Pancreas (tissue), 10 donors: ENCODE results near the gene CPED1. TPM values are rescaled to one million over a fixed set of nuclear protein-coding genes. Genes with fewer than 3 reads are reported as not detected.
A peak's percentile ranks its signal among the peaks of the same experiment; 100 is the strongest.

Experiments used
- ATAC-seq, 4 donors: fragments of 200-7000 bp; cut with Tn5 transposase; one replicate each; pipeline versions ENCODE4 v1.8.0 to v1.9.1; 2020; ENCODE audit warnings: mild to moderate bottlenecking in 4 of 4, moderate library complexity in 4 of 4
- DNase-seq, 6 donors: peaks; one replicate each; pipeline ENCODE4 v3.0.0-alpha.2; 2020
- FAIRE-seq: peaks from 2 replicates; lab custom pipeline; 2012; peaks lifted over from hg19 to GRCh38; lab: Jason Lieb, UNC
- H3K27ac ChIP-seq, 4 donors: fragments of 200-600 bp; sonication (generic); 1 replicate in 3 of 4; 2 replicates in 1 of 4; pipeline versions ENCODE4 v1.5.0 to v1.8.0; 2020
- H3K27me3 ChIP-seq, 4 donors: fragments of 200-600 bp; one replicate each; pipeline ENCODE4 v1.8.0; 2021
- H3K36me3 ChIP-seq, 3 donors: fragments of 200-600 bp; sonication (generic) in 1 of 3; one replicate each; pipeline versions ENCODE4 v1.5.0 to v1.8.0; 2020 to 2021
- H3K4me1 ChIP-seq, 3 donors: fragments of 200-600 bp; one replicate each; pipeline ENCODE4 v1.8.0; 2021
- H3K4me3 ChIP-seq, 4 donors: fragments of 200-600 bp; sonication (generic) in 2 of 4; one replicate each; pipeline versions ENCODE4 v1.5.0 to v1.8.0; 2020 to 2021
- H3K9me3 ChIP-seq, 4 donors: fragments of 200-600 bp; one replicate each; pipeline ENCODE4 v1.8.0; 2021
- CTCF ChIP-seq, 4 donors: fragments of 200-600 bp; sonication (generic) in 3 of 4; IDR thresholded peaks; one replicate each; pipeline versions ENCODE4 v1.5.0 to v1.8.0; 2021; ENCODE audit warnings: antibody characterized with exemption in 4 of 4
- WGBS, 2 donors: extraction: QIAGEN DNeasy Blood & Tissue Kit; methylation state at CpG; one replicate each; pipeline ENCODE4 v1.1.7; 2013; 5-methylcytosine and 5-hydroxymethylcytosine counted together
- intact Hi-C, 3 donors: fragments of 100-400 bp; cut with DNase I; formaldehyde crosslinking; loops; one replicate each; pipeline versions ENCODE4 v1.11.1 to v1.14.2; 2022
- polyA plus RNA-seq, 2 donors: library from polyadenylated mRNA; stranded (reverse); fragments of 200-250 nt; gene quantifications; one replicate each; pipeline ENCODE4 v1.2.3, GENCODE V29; 2013
- total RNA-seq, 6 donors: library from RNA; stranded (reverse); fragmentation: NEBNext Ultra II Directional in 4 of 6; extraction: Animal tissue kit (Norgen Biotek cat#: 25700) in 4 of 6; gene quantifications; one replicate each; pipeline versions ENCODE4 v1.2.1 to v1.2.4, GENCODE V29; 2021 to 2023
- donor health status: healthy with polysubstance abuse.
- donor health status: DM: no; HTN: no; CAD: no; lungs with moderate emphysema.
- donor health status: DM: no; HTN: no; CAD: no.
- donor health status: control.
- donor health status: control.
- donor health status: Bipolar disorder and iron deficiency.
- donor health status: DM: yes; HTN: yes; CAD: no.
- donor health status: DM: no; HTN: no; CAD: no.
- donor health status: DM: no; HTN: no; CAD: no.
- donor health status: DM: yes; HTN: yes; CAD: no.

Gene CPED1
- total and polyA plus RNA-seq, 8 donors, result 0.57 to 6.1 (median 1.3) TPM

- no peak for DNase-seq
- no peaks in the 10 kb centered on the region for H3K9me3 ChIP-seq
- no peak for FAIRE-seq
- ATAC-seq, result no peak
- no peak overlapping the region for H3K27ac ChIP-seq
- no peak for TF ChIP-seq CTCF (IDR thresholded peaks at IDR 0.05)
- H3K4me1 ChIP-seq, result no peaks in the 10 kb centered on the region
- no peaks in the 10 kb centered on the region for H3K36me3 ChIP-seq
- peaks cover 0 to 8% (median 0%) of the 10 kb centered on the region in 4 donors for H3K27me3 ChIP-seq
- 72 to 73% methylated on average over 5 of the region's 5 CpGs for WGBS, 2 donors
- intact Hi-C loops, result no loop called here
- no peak overlapping the region for H3K4me3 ChIP-seq
Observed at GRCh38 chr7:121323515-121324302, 335.2 kb downstream of the CPED1 start.

GRCh38 chr7:121327671-121328070, 339.2 kb downstream of the CPED1 start:
- DNase-seq (no peak), FAIRE-seq (no peak), ATAC-seq (no peak)
- Histone ChIP-seq H3K27me3 (peaks cover 5 to 42% (median 16%) of the 10 kb centered on the region in 4 donors), H3K27ac (no peak overlapping the region), H3K9me3 (no peaks in the 10 kb centered on the region), H3K4me3 (no peak overlapping the region), H3K36me3 (no peaks in the 10 kb centered on the region), H3K4me1 (peaks cover 0 to 12% (median 8%) of the 10 kb centered on the region in 3 donors)
- 52 to 66% methylated on average over 5 of the region's 5 CpGs for WGBS, 2 donors
- intact Hi-C loops, result no loop called here
- no peak for TF ChIP-seq CTCF (IDR thresholded peaks at IDR 0.05)

- H3K36me3 ChIP-seq, result no peaks in the 10 kb centered on the region
- FAIRE-seq (no peak), DNase-seq (peak in 2 of 6 donors; percentile 54 to 76), ATAC-seq (peak in 3 of 4 donors; percentile 9 to 24 (median 9))
- peaks cover 0 to 12% (median 8%) of the 10 kb centered on the region in 3 donors for H3K4me1 ChIP-seq
- intact Hi-C loops, result no loop called here
- no peak within 1 kb of the TSS for H3K27ac ChIP-seq
- no peaks in the 10 kb centered on the region for H3K9me3 ChIP-seq
- H3K4me3 ChIP-seq, result peak within 1 kb of the TSS in 3 of 4 donors; percentile 2 to 32 (median 14)
- no peak for TF ChIP-seq CTCF (IDR thresholded peaks at IDR 0.05)
- 22 to 23% methylated on average over 27 of the region's 27 CpGs for WGBS, 2 donors
- peaks cover 6 to 50% (median 16%) of the 10 kb centered on the region in 4 donors for H3K27me3 ChIP-seq
Observed at GRCh38 chr7:121328508-121329190, 340.1 kb downstream of the CPED1 start, which contains the start of gene WNT16. TSS of gene WNT16 (plus strand) at chr7:121329000. CDS start at chr7:121329293, 293 bp downstream.

GRCh38 chr7:121329191-121330052, 340.9 kb downstream of the CPED1 start:
- peak; percentile 46 to 83 (median 77) for ATAC-seq
- H3K27ac ChIP-seq, result no peak overlapping the region
- WGBS, 2 donors, result 5 to 6% methylated on average over 46 to 47 of the region's 47 CpGs

More at GRCh38 chr7:121329191-121330052, 340.9 kb downstream of the CPED1 start:
- intact Hi-C loops, result no loop called here
- FAIRE-seq (no peak), DNase-seq (peak in 5 of 6 donors; percentile 21 to 74 (median 47))
- H3K9me3 ChIP-seq, result no peaks in the 10 kb centered on the region
- no peaks in the 10 kb centered on the region for H3K36me3 ChIP-seq
- TF ChIP-seq CTCF (IDR thresholded peaks at IDR 0.05), result no peak
- peak overlapping the region in 3 of 4 donors; percentile 2 to 32 (median 14) for H3K4me3 ChIP-seq
- H3K27me3 ChIP-seq, result peaks cover 6 to 57% (median 18%) of the 10 kb centered on the region in 4 donors
- H3K4me1 ChIP-seq, result peaks cover 0 to 12% (median 8%) of the 10 kb centered on the region in 3 donors
